ENCODE data around the gene RIIAD1.

The RIIAD1 gene

DNA sequence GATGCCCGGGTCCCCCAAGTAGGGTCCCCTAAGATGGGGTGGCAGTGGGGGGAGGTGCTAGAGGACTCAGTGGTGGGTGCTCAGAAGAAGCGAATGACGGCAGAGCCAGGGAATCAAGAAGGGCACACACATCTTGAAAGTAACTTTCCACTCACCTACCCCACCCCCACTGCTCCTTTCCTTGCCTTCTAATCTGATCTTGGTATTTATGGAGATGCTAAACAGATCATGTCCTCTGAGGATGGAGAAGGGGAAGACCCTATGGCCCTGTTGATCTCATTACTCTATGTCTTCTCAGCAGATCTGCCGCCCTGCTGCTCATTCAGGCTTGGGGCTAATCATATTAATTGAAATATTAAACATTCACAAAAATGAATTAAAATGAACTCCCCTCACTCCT, 2.7 kb upstream of the RIIAD1 start:
- TF ChIP-seq, protein P1, sequence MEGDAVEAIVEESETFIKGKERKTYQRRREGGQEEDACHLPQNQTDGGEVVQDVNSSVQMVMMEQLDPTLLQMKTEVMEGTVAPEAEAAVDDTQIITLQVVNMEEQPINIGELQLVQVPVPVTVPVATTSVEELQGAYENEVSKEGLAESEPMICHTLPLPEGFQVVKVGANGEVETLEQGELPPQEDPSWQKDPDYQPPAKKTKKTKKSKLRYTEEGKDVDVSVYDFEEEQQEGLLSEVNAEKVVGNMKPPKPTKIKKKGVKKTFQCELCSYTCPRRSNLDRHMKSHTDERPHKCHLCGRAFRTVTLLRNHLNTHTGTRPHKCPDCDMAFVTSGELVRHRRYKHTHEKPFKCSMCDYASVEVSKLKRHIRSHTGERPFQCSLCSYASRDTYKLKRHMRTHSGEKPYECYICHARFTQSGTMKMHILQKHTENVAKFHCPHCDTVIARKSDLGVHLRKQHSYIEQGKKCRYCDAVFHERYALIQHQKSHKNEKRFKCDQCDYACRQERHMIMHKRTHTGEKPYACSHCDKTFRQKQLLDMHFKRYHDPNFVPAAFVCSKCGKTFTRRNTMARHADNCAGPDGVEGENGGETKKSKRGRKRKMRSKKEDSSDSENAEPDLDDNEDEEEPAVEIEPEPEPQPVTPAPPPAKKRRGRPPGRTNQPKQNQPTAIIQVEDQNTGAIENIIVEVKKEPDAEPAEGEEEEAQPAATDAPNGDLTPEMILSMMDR (IDR thresholded peaks at IDR 0.05) = no peak

DNA sequence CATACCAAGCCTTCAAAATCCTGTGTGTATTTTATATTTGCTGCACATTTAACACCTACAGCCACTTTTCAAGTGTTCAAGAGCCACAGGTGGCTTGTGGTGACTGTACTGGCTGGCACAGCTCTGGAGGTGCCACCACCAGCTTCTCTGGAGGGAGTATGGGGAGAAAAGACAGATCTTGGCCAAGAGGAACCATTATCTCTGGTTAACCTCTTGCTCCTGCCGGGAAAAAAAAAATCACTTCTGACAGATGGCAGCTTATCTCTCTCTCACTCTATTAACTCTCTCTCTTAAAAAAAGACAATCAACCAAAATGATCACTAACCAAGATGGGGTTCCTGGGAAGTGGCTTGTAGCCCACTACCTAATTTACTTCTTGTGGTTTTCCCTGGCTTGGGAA, 1.2 kb upstream of the RIIAD1 start:
- TF ChIP-seq, protein P1 (IDR thresholded peaks at IDR 0.05) = no peak

DNA sequence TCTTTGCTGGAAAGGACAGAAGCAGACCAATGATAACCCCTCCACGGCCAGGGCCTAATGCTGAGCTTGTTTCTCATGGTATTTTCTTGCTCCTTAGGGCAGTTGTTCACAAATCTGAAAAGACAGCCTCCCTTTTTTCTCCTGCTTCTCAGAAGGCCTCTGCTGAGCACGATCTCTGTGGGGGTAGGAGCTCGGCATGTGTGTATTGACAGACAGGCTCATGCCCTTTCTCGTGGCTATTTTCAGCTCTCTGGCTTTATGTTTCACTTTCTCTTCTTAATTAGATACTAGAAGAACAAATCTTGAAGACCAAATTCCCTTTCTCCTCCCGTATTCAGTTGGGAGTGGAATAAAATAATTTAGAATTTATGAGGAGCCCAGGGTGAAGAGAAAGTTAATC, 768 bp upstream of the RIIAD1 start:
- TF ChIP-seq, protein P1 (IDR thresholded peaks at IDR 0.05) = no peak

DNA sequence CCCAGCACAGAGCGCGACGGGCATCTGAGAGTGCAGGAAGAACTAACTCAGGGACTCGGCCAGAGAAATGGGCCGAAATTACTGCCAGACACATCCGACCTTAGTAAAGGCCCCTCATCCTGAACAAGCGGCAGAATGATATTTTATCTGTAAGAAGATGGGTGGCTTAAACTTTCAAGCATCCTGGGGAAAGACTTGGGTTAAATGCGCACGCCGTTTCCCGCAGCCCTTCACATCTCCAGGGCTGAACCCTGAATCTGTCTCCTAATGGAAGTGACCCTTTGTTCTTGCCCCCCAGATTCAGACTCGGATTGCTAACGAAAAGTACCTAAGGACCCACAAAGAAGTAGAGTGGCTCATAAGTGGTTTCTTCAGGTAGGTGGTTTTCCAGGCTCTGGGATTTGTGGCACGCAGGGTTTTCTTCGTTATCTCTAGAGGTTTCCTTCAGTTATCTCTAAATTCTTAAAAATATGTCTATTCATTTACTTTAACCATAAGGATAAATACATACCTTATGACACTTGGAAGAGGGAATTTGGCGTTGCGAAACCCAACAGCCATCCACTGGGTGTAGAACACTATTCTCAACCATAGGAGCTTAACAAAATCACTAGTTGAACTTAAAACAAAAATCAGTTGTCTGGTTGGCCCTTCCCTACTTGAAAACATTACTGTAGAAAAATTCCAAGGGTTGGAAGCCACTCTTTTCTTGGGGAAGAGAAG, 627 bp downstream of the RIIAD1 start:
- TF ChIP-seq, protein P1 (IDR thresholded peaks at IDR 0.05) = no peak

DNA sequence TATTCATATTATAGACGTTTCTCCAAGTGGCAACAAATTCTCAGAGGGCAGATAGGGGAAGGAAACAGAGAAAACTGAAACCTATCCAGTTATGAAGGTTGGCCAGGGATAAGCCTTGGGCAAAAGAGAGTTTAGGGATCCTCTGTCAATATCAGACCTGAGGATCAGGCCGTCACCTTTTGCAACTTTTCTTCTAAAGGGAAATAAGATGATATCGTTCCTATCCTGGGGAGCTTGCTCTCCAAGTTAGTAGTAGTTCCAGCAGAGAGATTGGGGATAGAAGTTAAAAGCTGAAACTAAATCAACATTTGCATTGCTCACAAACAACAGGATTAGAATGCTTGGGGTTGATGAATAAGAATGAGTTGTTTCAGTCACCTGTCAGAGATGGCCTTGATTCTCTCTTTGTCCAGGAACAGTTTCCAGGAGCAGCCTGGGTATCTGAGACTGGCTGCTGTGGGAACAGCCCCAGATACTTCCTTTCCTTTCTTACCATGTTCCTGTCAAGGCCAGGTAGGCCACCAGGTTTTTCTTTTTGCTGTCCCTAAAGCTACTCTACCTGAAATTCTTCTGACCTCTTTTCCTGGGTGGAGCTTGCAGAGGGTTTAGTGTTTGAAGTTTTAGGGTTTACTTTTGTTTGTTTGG, 2.5 kb downstream of the RIIAD1 start:
- TF ChIP-seq, protein P1 (IDR thresholded peaks at IDR 0.05) = no peak

DNA sequence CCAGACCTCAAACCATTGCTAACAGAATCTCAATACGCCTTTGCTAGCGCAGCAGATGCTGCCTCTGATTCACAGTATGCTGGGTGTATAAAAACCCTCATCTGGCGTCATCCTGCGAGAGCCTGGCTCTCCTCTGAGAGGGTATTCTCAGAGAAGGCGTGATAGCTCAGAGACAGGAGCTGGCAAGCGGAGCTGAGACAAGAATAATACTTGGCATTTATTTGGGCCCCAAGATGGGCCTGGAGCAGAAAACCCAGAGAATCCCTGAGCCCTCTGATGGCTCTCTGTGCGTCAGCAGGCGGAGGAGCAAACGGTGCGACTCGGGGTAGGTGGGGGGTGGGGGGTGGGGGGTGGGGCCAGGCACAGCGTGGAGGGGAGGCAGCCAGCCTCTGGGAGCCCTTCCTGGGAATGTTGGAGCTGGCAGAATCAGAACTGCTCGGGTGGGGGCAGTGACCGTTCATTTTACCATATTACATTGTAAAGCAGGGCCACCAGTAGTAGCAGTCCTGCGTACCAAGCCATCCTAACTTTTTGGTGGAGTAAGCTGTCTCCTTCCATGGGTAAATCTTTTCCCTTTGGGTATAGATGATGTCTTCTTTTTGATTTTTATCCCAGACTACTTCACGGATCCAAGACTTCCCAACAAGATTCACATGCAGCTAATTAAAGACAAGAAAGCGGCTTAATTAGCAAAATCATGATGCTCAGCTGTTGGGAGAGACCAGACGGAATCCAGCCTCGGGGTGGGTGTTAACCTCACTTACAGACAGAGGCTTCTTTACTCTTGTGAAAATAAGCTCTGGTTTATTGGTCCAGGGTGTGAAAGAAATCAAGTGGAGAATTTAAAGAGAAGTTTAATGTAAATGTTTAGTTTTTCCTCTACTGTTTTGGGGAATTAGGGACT, 7.1 kb downstream of the RIIAD1 start:
- TF ChIP-seq, protein P1 (IDR thresholded peaks at IDR 0.05) = no peak

DNA sequence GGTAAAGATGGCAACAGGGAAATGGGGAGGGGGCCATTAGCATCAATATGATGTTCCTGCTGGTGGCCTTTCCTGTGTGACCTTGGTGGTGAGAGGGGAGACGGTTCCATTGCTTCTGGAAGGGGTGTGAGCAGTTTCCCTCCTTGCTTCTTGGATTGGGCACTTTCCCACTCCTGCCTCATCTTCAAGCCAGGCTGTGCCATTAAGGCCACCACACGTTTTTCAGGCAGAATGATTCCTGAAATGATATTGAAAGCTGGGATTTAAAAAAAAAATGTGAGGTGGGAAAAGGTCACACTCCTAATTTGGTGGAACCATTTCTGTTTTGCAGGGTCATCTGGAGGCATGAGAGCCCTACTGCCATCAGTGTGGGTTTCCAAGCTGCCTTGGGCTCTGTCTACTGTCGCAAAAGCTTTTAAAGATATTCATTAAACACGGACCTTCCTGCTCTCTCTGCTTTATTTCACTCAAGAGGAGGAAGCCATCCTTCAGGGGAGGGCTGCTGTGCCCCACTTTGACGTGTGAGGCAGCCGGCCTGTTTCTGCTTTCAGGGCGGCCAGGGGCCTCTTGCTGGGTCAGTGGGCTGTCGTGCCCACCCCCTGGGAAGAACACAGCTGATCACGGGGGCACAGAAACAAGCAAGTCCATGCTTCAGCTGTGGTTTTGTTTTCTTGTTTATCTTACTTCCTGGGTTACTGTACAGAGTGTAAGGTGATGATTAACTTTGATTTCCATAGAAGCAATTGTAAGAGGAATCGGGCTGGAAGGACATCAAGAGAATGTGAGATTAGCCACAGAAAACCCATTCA, 8.0 kb downstream of the RIIAD1 start:
- TF ChIP-seq, protein P1 (IDR thresholded peaks at IDR 0.05) = no peak

All from LNCAP (cell line).